Left hindlimb (tissue), 1 donor: Measurements from ENCODE around the gene AURKA.
"Not testable (repeated sequence)": the region's sequence is repeated elsewhere in the genome, so short reads cannot be mapped to it uniquely, and the experiment has no call there.

Experiments
- DNase-seq: peaks from one replicate; pipeline ENCODE4 v3.0.0-alpha.2; 2018

The AURKA gene

DNA sequence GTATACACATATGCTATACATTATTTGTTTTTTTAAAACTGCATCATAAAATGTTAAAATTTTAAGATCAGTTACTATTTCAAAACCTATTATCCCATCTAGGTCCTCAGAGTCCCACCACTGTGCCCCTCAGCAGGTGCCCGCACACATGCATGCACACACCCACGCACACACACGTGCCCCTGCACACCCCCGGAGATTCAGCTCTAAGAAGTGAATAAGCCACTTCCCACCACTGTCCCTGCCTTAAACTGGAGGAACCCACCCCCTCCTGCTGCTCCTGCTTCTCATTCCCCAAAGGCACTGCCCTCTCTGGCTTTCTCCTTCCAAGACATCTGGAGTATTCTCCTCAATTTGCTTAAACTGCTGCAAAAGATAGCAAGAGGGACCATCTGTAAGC is 38.7 kb downstream of the AURKA start:
- DNase-seq, result no peak

- no peak for DNase-seq
Observed at GRCh38 chr20:56352345-56353055, 39.5 kb downstream of the AURKA start.

GRCh38 chr20:56350842-56351241 is 41.2 kb downstream of the AURKA start:
- DNase-seq, result no peak

GRCh38 chr20:56348746-56349145 is 43.3 kb downstream of the AURKA start:
- no peak for DNase-seq

DNA sequence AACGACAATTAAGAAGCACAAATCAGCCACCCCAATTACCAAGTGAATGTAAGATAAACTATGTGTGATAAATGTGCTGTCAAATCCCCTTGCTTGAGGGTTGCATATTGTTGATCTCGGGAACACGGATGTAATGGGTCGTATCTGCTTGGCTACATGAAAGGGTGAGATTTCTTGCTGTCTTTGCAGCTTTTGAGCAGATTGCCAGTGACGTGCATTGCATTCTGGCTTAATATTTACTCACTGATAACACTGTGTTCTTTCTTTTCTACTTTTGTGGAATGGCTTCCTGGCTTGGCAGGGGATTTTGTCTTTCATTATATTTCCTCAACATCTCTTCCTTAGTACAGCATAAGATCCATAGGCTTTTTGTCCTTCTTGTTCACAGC is 43.7 kb downstream of the AURKA start:
- DNase-seq, result no peak

GRCh38 chr20:56347628-56348304 is 44.2 kb downstream of the AURKA start:
- DNase-seq, result no peak

- no peak for DNase-seq
Observed at GRCh38 chr20:56345911-56346310, 46.1 kb downstream of the AURKA start.

GRCh38 chr20:56343861-56344381 is 48.1 kb downstream of the AURKA start:
- DNase-seq, result peak; percentile 63

DNA sequence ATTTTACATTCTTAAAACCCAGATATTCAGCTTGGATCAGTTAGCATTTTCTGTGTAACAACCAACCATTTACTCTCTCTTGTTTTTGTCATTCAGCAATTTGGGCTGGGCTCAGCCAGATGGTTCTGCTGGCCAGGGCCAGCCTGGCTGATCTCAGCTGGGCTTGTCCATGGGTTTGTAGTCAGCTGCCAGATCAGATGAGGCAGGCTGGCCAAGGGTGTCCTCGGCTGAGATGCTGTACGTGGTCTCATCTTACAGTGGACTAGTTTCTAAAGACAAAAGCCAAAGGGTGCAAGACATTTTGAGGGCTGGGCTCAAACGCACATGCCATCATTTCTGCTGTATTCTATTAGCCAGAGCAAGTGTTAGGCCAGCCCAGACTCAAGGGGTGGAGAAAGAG is 49.2 kb downstream of the AURKA start:
- DNase-seq, result no peak

DNA sequence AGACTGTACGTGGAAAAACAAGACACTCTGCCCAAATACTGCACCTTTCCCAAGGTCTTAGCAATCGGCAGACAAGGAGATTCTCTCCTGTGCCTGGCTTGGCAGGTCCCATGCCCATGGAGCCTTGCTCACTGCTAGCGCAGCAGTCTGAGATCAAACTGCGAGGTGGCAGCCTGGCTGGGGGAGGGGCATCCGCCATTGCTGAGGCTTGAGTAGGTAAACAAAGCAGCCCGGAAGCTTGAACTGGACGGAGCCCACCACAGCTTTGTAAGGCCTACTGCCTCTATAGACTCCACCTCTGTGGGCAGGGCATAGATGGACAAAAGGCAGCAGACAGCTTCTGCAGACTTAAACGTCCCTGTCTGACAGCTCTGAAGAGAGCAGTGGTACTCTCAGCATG is 55.3 kb downstream of the AURKA start:
- not testable (repeated sequence) for DNase-seq

- DNase-seq, result no peak
Observed at GRCh38 chr20:56328861-56329260, 63.2 kb downstream of the AURKA start.

GRCh38 chr20:56324806-56325205 is 67.2 kb downstream of the AURKA start:
- DNase-seq, result no peak

DNA sequence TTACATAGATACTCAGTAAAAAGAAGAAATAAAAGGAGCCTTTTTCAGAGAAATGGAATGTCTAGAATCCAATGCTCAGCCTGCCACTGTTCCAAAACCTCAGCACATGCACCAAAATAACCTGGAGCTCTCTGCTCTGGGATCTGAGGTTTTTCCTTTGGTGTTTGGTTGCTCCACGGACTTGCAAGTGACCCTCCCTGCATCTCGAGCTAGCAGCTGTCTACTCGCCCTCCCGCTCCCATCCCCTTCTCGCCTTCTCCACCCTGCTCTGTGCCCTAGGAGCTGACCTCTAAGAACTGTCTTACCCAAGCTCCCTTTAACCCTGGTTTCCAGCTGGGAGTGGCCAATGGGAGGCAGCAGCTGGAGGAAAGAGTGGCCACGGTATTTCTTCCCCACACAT is 68.4 kb downstream of the AURKA start:
- DNase-seq, result no peak

GRCh38 chr20:56323206-56323605 is 68.8 kb downstream of the AURKA start:
- DNase-seq, result no peak

- DNase-seq, result no peak
Observed at GRCh38 chr20:56322681-56323080, 69.3 kb downstream of the AURKA start.
